ENCODE data around the gene PEMT. TPM values are rescaled to one million over a fixed set of nuclear protein-coding genes. Genes with fewer than 3 reads are reported as not detected.

Gene PEMT
- total and polyA plus RNA-seq, 2 donors (not counting 1 experiment from before 2014, with no cell fraction given): 18.0 to 18.6 TPM

DNA sequence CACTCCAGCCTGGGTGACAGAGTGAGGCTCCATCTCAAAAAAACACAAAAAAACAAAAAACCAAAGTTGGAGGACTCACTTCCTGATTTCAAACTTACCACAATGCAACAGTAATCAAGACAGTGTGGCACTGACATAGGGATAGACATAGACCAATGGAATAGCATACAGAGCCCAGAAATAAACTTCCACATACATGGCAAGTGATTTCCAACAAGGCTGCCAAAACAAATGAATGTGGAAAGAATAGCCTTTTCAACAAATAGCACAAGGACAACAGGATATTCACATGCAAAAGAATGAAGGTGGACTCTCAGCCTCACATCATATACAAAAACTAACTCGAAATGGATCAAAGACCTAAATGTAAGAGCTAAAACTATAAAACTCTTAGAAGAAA lies 58.5 kb downstream of the PEMT start:
- Histone ChIP-seq H3K36me3 (ENCODE audit: control insufficient read depth, insufficient read depth, low read length) (no peaks in the 10 kb centered on the region), H2AFZ (ENCODE audit: low read length) (no peak overlapping the region), H3K4me1 (ENCODE audit: control insufficient read depth, extremely low read depth, insufficient read depth, low read length) (no peaks in the 10 kb centered on the region), H3K9me3 (ENCODE audit: control insufficient read depth, insufficient read depth, low read depth, low read length) (no peaks in the 10 kb centered on the region), H3K4me2 (ENCODE audit: extremely low read depth, insufficient read depth, low read length) (no peak overlapping the region), H3K79me2 (ENCODE audit: control insufficient read depth, insufficient read depth, low read length) (no peaks in the 10 kb centered on the region), H3K9ac (ENCODE audit: insufficient read depth, low read length) (no peak overlapping the region), H3K27ac (ENCODE audit: insufficient read depth, low read length) (no peak overlapping the region), H4K20me1 (ENCODE audit: control insufficient read depth, extremely low read depth, insufficient read depth, low read length) (no peaks in the 10 kb centered on the region), H3K4me3 (replicated peaks in 1 of 4; ENCODE audit: control extremely low read depth in 1 of 4, insufficient read depth in 1 of 4, low read depth in 3 of 4, low read length in 4 of 4) (no peak overlapping the region), H3K27me3 (ENCODE audit: control insufficient read depth, insufficient read depth, low read length) (no peaks in the 10 kb centered on the region)
- no peak for TF ChIP-seq EZH2 (IDR thresholded peaks at IDR 0.05; ENCODE audit: low read length, missing control alignments)
- TF ChIP-seq, protein P1, sequence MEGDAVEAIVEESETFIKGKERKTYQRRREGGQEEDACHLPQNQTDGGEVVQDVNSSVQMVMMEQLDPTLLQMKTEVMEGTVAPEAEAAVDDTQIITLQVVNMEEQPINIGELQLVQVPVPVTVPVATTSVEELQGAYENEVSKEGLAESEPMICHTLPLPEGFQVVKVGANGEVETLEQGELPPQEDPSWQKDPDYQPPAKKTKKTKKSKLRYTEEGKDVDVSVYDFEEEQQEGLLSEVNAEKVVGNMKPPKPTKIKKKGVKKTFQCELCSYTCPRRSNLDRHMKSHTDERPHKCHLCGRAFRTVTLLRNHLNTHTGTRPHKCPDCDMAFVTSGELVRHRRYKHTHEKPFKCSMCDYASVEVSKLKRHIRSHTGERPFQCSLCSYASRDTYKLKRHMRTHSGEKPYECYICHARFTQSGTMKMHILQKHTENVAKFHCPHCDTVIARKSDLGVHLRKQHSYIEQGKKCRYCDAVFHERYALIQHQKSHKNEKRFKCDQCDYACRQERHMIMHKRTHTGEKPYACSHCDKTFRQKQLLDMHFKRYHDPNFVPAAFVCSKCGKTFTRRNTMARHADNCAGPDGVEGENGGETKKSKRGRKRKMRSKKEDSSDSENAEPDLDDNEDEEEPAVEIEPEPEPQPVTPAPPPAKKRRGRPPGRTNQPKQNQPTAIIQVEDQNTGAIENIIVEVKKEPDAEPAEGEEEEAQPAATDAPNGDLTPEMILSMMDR (conservative IDR thresholded peaks at IDR 0.05 in 1 of 2, IDR thresholded peaks at IDR 0.05 in 1 of 2; ENCODE audit: low read depth in 1 of 2, low read length in 2 of 2): no peak
- DNase-seq (ENCODE audit: low read depth in 2 of 2): no peak

DNA sequence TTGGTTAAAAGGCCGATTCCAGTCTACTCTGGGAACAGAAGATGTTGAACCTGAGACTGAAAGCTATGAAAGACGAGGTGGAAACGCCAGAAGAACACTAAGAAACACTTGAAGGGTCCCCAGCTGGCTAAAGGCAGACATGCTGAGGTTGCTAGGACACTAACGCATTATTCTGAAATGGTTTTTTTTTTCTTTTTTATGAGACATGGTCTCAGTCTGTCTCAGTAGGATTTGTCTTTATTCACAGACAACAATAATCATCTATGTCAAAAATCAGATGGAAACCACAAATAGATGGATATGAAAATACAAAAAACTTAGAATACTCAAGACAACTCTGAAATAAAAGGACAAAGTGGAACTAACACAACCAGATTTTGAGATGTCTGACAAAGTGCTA lies 60.4 kb downstream of the PEMT start:
- TF ChIP-seq, protein P1 (conservative IDR thresholded peaks at IDR 0.05 in 1 of 2, IDR thresholded peaks at IDR 0.05 in 1 of 2; ENCODE audit: low read depth in 1 of 2, low read length in 2 of 2): no peak
- no peak for TF ChIP-seq EZH2 (IDR thresholded peaks at IDR 0.05; ENCODE audit: low read length, missing control alignments)
- H3K4me2 ChIP-seq (ENCODE audit: extremely low read depth, insufficient read depth, low read length): no peak overlapping the region
- H3K27me3 ChIP-seq (ENCODE audit: control insufficient read depth, insufficient read depth, low read length): no peaks in the 10 kb centered on the region
- H3K9me3 ChIP-seq (ENCODE audit: control insufficient read depth, insufficient read depth, low read depth, low read length): no peaks in the 10 kb centered on the region
- H2AFZ ChIP-seq (ENCODE audit: low read length): no peak overlapping the region
- no peaks in the 10 kb centered on the region for H3K4me1 ChIP-seq (ENCODE audit: control insufficient read depth, extremely low read depth, insufficient read depth, low read length)
- H3K4me3 ChIP-seq (replicated peaks in 1 of 4; ENCODE audit: control extremely low read depth in 1 of 4, insufficient read depth in 1 of 4, low read depth in 3 of 4, low read length in 4 of 4): no peak overlapping the region
- no peak overlapping the region for H3K9ac ChIP-seq (ENCODE audit: insufficient read depth, low read length)
- no peak for DNase-seq (ENCODE audit: low read depth in 2 of 2)
- H3K27ac ChIP-seq (ENCODE audit: insufficient read depth, low read length): no peak overlapping the region
- H3K36me3 ChIP-seq (ENCODE audit: control insufficient read depth, insufficient read depth, low read length): no peaks in the 10 kb centered on the region
- no peaks in the 10 kb centered on the region for H4K20me1 ChIP-seq (ENCODE audit: control insufficient read depth, extremely low read depth, insufficient read depth, low read length)
- H3K79me2 ChIP-seq (ENCODE audit: control insufficient read depth, insufficient read depth, low read length): no peaks in the 10 kb centered on the region

DNA sequence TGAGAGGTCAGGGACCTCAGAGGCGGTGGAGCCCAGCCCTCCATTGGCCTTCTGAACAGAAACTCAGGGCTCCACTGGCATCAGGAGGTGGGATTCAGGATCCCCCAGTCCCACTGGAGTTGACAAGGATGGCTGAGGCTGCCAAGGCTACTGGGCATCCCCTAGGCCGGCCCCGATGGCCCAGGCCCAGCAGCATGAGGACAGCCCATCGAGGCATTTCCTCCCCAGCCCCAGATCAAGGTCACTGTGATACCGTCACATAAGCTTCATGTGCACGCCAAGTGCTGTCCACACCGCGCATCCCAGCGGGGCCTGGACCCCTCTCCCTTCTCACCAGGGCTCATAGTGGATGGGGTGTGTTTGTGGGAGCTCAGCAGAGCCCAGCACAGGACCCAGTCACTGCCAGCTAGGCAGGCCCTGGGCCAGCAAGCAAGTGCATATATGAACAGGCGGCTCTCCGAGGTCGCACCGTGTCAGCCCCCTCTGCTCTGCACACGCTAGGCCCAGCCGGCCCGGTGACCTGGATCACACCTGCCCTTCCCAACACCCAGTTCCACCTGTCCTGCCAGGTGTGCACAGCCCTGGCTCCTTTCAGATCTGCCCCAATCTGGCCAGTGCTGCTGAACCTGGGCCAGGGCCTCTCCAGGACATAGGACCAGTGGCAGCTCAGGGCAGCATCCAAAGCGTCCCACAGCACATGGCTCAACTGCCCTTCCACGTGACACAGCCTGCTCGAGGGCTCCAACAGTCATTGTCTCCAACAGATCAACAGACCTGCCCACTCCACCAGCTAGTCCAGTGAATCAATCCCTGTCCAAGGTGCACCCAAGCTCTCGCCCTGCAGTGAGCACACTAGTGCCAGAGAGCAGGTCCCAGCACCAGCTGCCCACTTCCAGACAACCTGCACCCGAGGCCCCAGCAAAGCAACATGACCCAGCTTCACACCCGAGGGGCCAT lies 62.5 kb downstream of the PEMT start:
- no peaks in the 10 kb centered on the region for H4K20me1 ChIP-seq (ENCODE audit: control insufficient read depth, extremely low read depth, insufficient read depth, low read length)
- H3K4me1 ChIP-seq (ENCODE audit: control insufficient read depth, extremely low read depth, insufficient read depth, low read length): no peaks in the 10 kb centered on the region
- H3K9ac ChIP-seq (ENCODE audit: insufficient read depth, low read length): no peak overlapping the region
- TF ChIP-seq, protein P1 (conservative IDR thresholded peaks at IDR 0.05 in 1 of 2, IDR thresholded peaks at IDR 0.05 in 1 of 2; ENCODE audit: low read depth in 1 of 2, low read length in 2 of 2): no peak
- no peak for TF ChIP-seq EZH2 (IDR thresholded peaks at IDR 0.05; ENCODE audit: low read length, missing control alignments)
- no peaks in the 10 kb centered on the region for H3K9me3 ChIP-seq (ENCODE audit: control insufficient read depth, insufficient read depth, low read depth, low read length)
- no peak overlapping the region for H3K4me3 ChIP-seq (replicated peaks in 1 of 4; ENCODE audit: control extremely low read depth in 1 of 4, insufficient read depth in 1 of 4, low read depth in 3 of 4, low read length in 4 of 4)
- no peaks in the 10 kb centered on the region for H3K27me3 ChIP-seq (ENCODE audit: control insufficient read depth, insufficient read depth, low read length)
- H3K4me2 ChIP-seq (ENCODE audit: extremely low read depth, insufficient read depth, low read length): no peak overlapping the region
- no peak overlapping the region for H2AFZ ChIP-seq (ENCODE audit: low read length)
- H3K79me2 ChIP-seq (ENCODE audit: control insufficient read depth, insufficient read depth, low read length): no peaks in the 10 kb centered on the region
- H3K36me3 ChIP-seq (ENCODE audit: control insufficient read depth, insufficient read depth, low read length): no peaks in the 10 kb centered on the region
- no peak overlapping the region for H3K27ac ChIP-seq (ENCODE audit: insufficient read depth, low read length)
- no peak for DNase-seq (ENCODE audit: low read depth in 2 of 2)

Measured in fibroblast of lung (primary cell).